K562 (cell line): ENCODE measurements around the gene LRP1. TPM values are rescaled to one million over a fixed set of nuclear protein-coding genes. Genes with fewer than 3 reads are reported as not detected.

Source experiments
- ATAC-seq: fragments of 200-7000 bp; cut with Tn5 transposase; 3 replicates; pipeline ENCODE4 v1.9.1; 2020; ENCODE audit warnings: moderate library complexity
- BruUV-seq: library from RNA; stranded (reverse); fragments of 400-500 nt; replicated peaks from 2 replicates; lab custom pipeline; 2021; lab: Mats Ljungman, UMichigan
- CTCF ChIA-PET: fragments of 300-600 bp; formaldehyde crosslinking; extraction: SDS; loops from one replicate; lab custom pipeline; 2021; ENCODE audit warnings: low intra/inter-chr PET ratio; lab: Yijun Ruan, JAX
- POLR2A ChIA-PET: fragments of 300-600, 350-650 bp; sonication (Branson Sonifier 250); formaldehyde crosslinking; extraction: SDS; loops from one replicate; lab custom pipeline; 2021; ENCODE audit warnings: antibody characterized with exemption, inconsistent platforms; lab: Yijun Ruan, JAX
- DNase-seq, 4 experiments: peaks; one replicate each; pipeline versions ENCODE4 v3.0.0 to v3.0.0-alpha.2; 2011 to 2018; ENCODE audit warnings: low spot score in 3 of 4, mixed read lengths in 3 of 4; ENCODE audit errors: extremely low read depth in 1 of 4
- FAIRE-seq: peaks from 2 replicates; lab custom pipeline; 2011; peaks lifted over from hg19 to GRCh38; lab: Jason Lieb, UNC
- H2AFZ ChIP-seq: 2 replicates; pipeline ENCODE4 v1.6.0; 2011; ENCODE audit warnings: low read depth, low read length, control low read depth, inconsistent platforms
- H3K27ac ChIP-seq: fragments of 200-600 bp; 3 replicates; pipeline ENCODE4 v1.8.0; 2011; ENCODE audit warnings: low read depth, mild to moderate bottlenecking, control low read depth, inconsistent platforms, low read length, moderate library complexity, mixed read lengths; ENCODE audit errors: extremely low read depth
- H3K27me3 ChIP-seq, 2 experiments: fragments of 300-600 bp in 1 of 2; 2 replicates in 1 of 2; 3 replicates in 1 of 2; pipeline versions ENCODE4 v1.6.0 to v1.8.0; 2011; ENCODE audit warnings: inconsistent platforms in 2 of 2, low read length in 2 of 2, mild to moderate bottlenecking in 1 of 2, mixed read lengths in 1 of 2, moderate library complexity in 1 of 2; ENCODE audit not compliant: control insufficient read depth in 2 of 2, insufficient read depth in 2 of 2
- H3K36me3 ChIP-seq: fragments of 300-600 bp; 3 replicates; pipeline ENCODE4 v1.8.0; 2011; ENCODE audit warnings: mild to moderate bottlenecking, low read length, inconsistent platforms; ENCODE audit not compliant: control insufficient read depth, insufficient read depth
- H3K4me1 ChIP-seq, 2 experiments: fragments of 200-600 bp in 1 of 2; replicated peaks in 1 of 2; 2 replicates in 1 of 2; 3 replicates in 1 of 2; pipeline versions ENCODE4 v1.5.1 to v1.8.0; 2011; ENCODE audit warnings: inconsistent platforms in 2 of 2, low read length in 2 of 2, mild to moderate bottlenecking in 1 of 2, mixed read lengths in 1 of 2, moderate library complexity in 1 of 2; ENCODE audit not compliant: control insufficient read depth in 2 of 2, insufficient read depth in 2 of 2
- H3K4me2 ChIP-seq: 2 replicates; pipeline ENCODE4 v1.6.1; 2011; ENCODE audit warnings: low read length, control low read depth, inconsistent platforms, mixed read lengths; ENCODE audit not compliant: insufficient read depth
- H3K4me3 ChIP-seq: fragments of 200-600 bp; sonication (generic), shearing (Covaris generic); 2 replicates; pipeline ENCODE4 v1.5.1; 2016; ENCODE audit warnings: control low read depth, inconsistent platforms
- H3K79me2 ChIP-seq: fragments of 200-600 bp; 3 replicates; pipeline ENCODE4 v1.8.0; 2011; ENCODE audit warnings: low read length, inconsistent platforms; ENCODE audit not compliant: control insufficient read depth, insufficient read depth
- H3K9ac ChIP-seq, 2 experiments: 2 replicates each; pipeline versions ENCODE4 v1.6.0 to v1.6.1; 2011; ENCODE audit warnings: low read depth in 2 of 2, low read length in 2 of 2, control low read depth in 1 of 2, inconsistent platforms in 1 of 2, mild to moderate bottlenecking in 1 of 2, mixed read lengths in 1 of 2; ENCODE audit not compliant: insufficient read depth in 1 of 2
- H3K9me1 ChIP-seq: one replicate; pipeline ENCODE4 v1.6.0; 2011; ENCODE audit warnings: inconsistent platforms, mild to moderate bottlenecking, low read length, moderate library complexity; ENCODE audit not compliant: control insufficient read depth, insufficient read depth
- H3K9me3 ChIP-seq: replicated peaks from 2 replicates; pipeline ENCODE4 v1.5.1; 2011; ENCODE audit warnings: low read depth, low read length, inconsistent platforms; ENCODE audit not compliant: control insufficient read depth, insufficient read depth
- H4K20me1 ChIP-seq: replicated peaks from 2 replicates; pipeline ENCODE4 v1.6.1; 2011; ENCODE audit warnings: low read length, inconsistent platforms, mixed read lengths; ENCODE audit not compliant: control insufficient read depth, insufficient read depth
- ATF3 ChIP-seq, 2 experiments: fragments of 450-650 bp in 1 of 2; sonication (generic) in 1 of 2; formaldehyde crosslinking in 1 of 2; IDR thresholded peaks in 1 of 2; conservative IDR thresholded peaks in 1 of 2; 2 replicates each; pipeline versions ENCODE4 v1.6.1 to v1.8.1; 2016 to 2023; ENCODE audit warnings: mild to moderate bottlenecking in 2 of 2, moderate library complexity in 2 of 2, inconsistent platforms in 1 of 2, missing genetic modification reagents in 1 of 2
- EWSR1 ChIP-seq: fragments of 450-650 bp; IDR thresholded peaks from 2 replicates; pipeline ENCODE4 v1.6.1; 2018; ENCODE audit warnings: borderline replicate concordance, mild to moderate bottlenecking, low read depth, moderate library complexity; ENCODE audit not compliant: partially characterized antibody
- NFIC ChIP-seq: fragments of 450-650 bp; IDR thresholded peaks from 2 replicates; pipeline ENCODE4 v1.6.1; 2017; ENCODE audit warnings: mild to moderate bottlenecking, inconsistent platforms
- WGBS: fragments of 100-300 bp; shearing (Covaris generic); methylation state at CpG from one replicate; pipeline ENCODE4 v1.1.6; 2016; ENCODE audit warnings: low coverage, mixed read lengths; ENCODE audit not compliant: insufficient coverage; ENCODE audit errors: missing lambda C conversion rate; 5-methylcytosine and 5-hydroxymethylcytosine counted together
- in situ Hi-C: fragments of 300-500 bp; cut with MboI; formaldehyde crosslinking; loops from 4 replicates; pipeline ENCODE4 v1.15.0; 2018; ENCODE audit warnings: inconsistent platforms, mixed read lengths
- intact Hi-C: fragments of 100-400 bp; cut with micrococcal nuclease; formaldehyde crosslinking; loops from 2 replicates; pipeline ENCODE4 v1.14.2; 2022
- polyA plus RNA-seq, 8 experiments: library from polyadenylated mRNA; depleted of rRNA in 4 of 8; stranded (reverse) in 5 of 8; unstranded in 3 of 8; fragments of >200 nt; fragmentation: Nextera tagmentation in 2 of 8; fragmentation: Illumina TruSeq in 1 of 8; extraction: Ambion mirVana in 2 of 8; extraction: Trizol in 1 of 8; gene quantifications; 2 replicates each; pipeline versions ENCODE4 v1.2.1 to v1.2.3, GENCODE V29; 2011 to 2014; ENCODE audit warnings: inconsistent platforms in 1 of 8, missing spikeins in 1 of 8
- total RNA-seq, 7 experiments: library from RNA; depleted of rRNA in 6 of 7; stranded (reverse); fragments of >200 nt in 6 of 7; fragmentation: Illumina TruSeq in 2 of 7; extraction: Trizol in 2 of 7; gene quantifications; 2 replicates each; pipeline versions ENCODE4 v1.2.1 to v1.2.3, GENCODE V29; 2011 to 2021; ENCODE audit warnings: low replicate concordance in 1 of 7

LRP1 gene
- total and polyA plus RNA-seq, 9 of the 15 experiments (the other 6 are each of a cell fraction or from before 2014, with no cell fraction given), result 0.04 to 0.64 (median 0.19) TPM; not detected in 2

- DNase-seq (no peak), ATAC-seq (no peak), FAIRE-seq (no peak)
- Histone ChIP-seq H3K4me3 (no peak overlapping the region), H3K9me1 (peaks cover 2% of the 10 kb centered on the region), H3K9ac (peak overlapping the region in 1 of 2 experiments; percentile 31; a peak in 2 of 4 replicates), H3K79me2 (no peaks in the 10 kb centered on the region), H3K27me3 (peaks cover 43 to 74% of the 10 kb centered on the region in 2 experiments), H2AFZ (no peak overlapping the region), H3K27ac (no peak overlapping the region), H3K9me3 (no peaks in the 10 kb centered on the region), H3K36me3 (no peaks in the 10 kb centered on the region), H3K4me2 (no peak overlapping the region), H3K4me1 (peaks cover 5 to 44% of the 10 kb centered on the region in 2 experiments; a peak in 4 of 5 replicates), H4K20me1 (peaks cover 14% of the 10 kb centered on the region)
- ChIA-PET CTCF (no interaction called here), POLR2A (interaction anchor here (0.6 to 1.0 kb wide), 4 partner anchors 11 to 156 kb away, joined by 3 to 4 read pairs (median 3); partner anchors contain the start of gene SHMT2)
- TF ChIP-seq NFIC, result no peak
- TF ChIP-seq EWSR1, result no peak
- no peak for TF ChIP-seq ATF3 (IDR thresholded peaks at IDR 0.05)
- TF ChIP-seq ATF3 (CRISPR knock-in tag; conservative IDR thresholded peaks at IDR 0.05), result no peak
- WGBS, result 3% methylated on average over 8 of the region's 9 CpGs
- in situ Hi-C loops, result loop anchor here (5.0 to 10.0 kb wide), 2 partner anchors 344 to 426 kb away; partner anchors contain the start of gene PRIM1
- no TSS peak for BruUV-seq
- intact Hi-C loops, result no loop called here
Measured at GRCh38 chr12:57181072-57181471, 52.8 kb downstream of the LRP1 start.
